SK-N-SH treated with all-trans-retinoic acid at 6 μM for 48 hours (cell line): Measurements from ENCODE around the gene HSD3B2.

Experiments used
- GLIS3 ChIP-seq: fragments of 250-450 bp; sonication (Bioruptor Pico); IDR thresholded peaks from 2 replicates; pipeline ENCODE4 v1.5.0; 2020; ENCODE audit warnings: mild to moderate bottlenecking, moderate library complexity
- ISL1 ChIP-seq: fragments of 250-450 bp; sonication (Bioruptor Pico); IDR thresholded peaks from 2 replicates; pipeline ENCODE4 v2.1.2; 2022; ENCODE audit warnings: mild to moderate bottlenecking, moderate library complexity
- PATZ1 ChIP-seq: fragments of 250-450 bp; sonication (Bioruptor Pico); IDR thresholded peaks from 2 replicates; pipeline ENCODE4 v1.8.0; 2020; ENCODE audit warnings: mild to moderate bottlenecking, moderate library complexity, borderline replicate concordance
- POU6F1 ChIP-seq: fragments of 250-450 bp; sonication (Bioruptor Pico); IDR thresholded peaks from 2 replicates; pipeline ENCODE4 v1.8.0; 2021; ENCODE audit warnings: low read depth, mild to moderate bottlenecking, moderate library complexity, borderline replicate concordance
- SNAI2 ChIP-seq: fragments of 250-450 bp; sonication (Bioruptor Pico); IDR thresholded peaks from 2 replicates; pipeline ENCODE4 v1.5.0; 2020; ENCODE audit warnings: mild to moderate bottlenecking, moderate library complexity
- TOX ChIP-seq: fragments of 250-450 bp; sonication (Bioruptor Pico); IDR thresholded peaks from 2 replicates; pipeline ENCODE4 v1.8.0; 2021; ENCODE audit warnings: mild to moderate bottlenecking, moderate library complexity, borderline replicate concordance
- ZFP3 ChIP-seq: fragments of 250-450 bp; sonication (Bioruptor Pico); IDR thresholded peaks from 2 replicates; pipeline ENCODE4 v1.5.0; 2020; ENCODE audit warnings: mild to moderate bottlenecking, moderate library complexity
- ZFP30 ChIP-seq: fragments of 450-650 bp; formaldehyde crosslinking; IDR thresholded peaks from 2 replicates; pipeline ENCODE4 v1.5.0; 2022; ENCODE audit warnings: mild to moderate bottlenecking, moderate library complexity

DNA sequence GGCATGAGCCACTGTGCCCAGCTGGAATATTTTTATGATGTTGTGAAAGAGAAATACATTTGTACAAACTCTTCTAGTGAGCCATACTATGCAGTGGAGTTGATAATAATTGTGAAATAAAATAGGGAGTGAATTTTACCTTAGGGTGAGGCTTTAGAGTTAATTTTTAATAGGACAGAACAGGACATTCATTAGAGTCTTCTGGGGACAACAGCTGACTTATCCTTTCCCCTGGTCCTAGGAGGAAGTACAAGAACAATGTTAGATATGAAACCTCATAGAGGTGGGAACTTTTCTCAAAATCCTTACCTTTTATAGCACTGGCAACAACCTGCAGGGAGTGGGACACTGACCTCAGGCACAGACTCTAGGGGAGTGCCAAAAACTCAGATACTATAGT is 24.4 kb upstream of the HSD3B2 start:
- TF ChIP-seq ISL1 (CRISPR knock-in tag) (no peak), ZFP3 (CRISPR knock-in tag) (no peak), ZFP30 (CRISPR knock-in tag) (no peak), TOX (CRISPR knock-in tag) (no peak), POU6F1 (CRISPR knock-in tag) (no peak), PATZ1 (CRISPR knock-in tag) (no peak), GLIS3 (CRISPR knock-in tag) (no peak), SNAI2 (CRISPR knock-in tag) (no peak)
